CD4-positive, CD25-positive, alpha-beta regulatory T cell (primary cell): ENCODE results near the gene C8A. TPM values are rescaled to one million over a fixed set of nuclear protein-coding genes. Genes with fewer than 3 reads are reported as not detected.

ENCODE experiments used
- ATAC-seq, 2 donors: fragments of 150-1000 bp; cut with Tn5 transposase; one replicate each; pipeline ENCODE4 v1.10.0; 2021; ENCODE audit warnings: low read depth in 2 of 2, moderate number of reproducible peaks in 2 of 2, moderate library complexity in 1 of 2
- DNase-seq, 3 donors: peaks; one replicate each; pipeline versions ENCODE4 v3.0.0 to v3.0.0-alpha.2; 2012 to 2022; ENCODE audit warnings: mixed read lengths in 1 of 3
- H3K27ac ChIP-seq: one replicate; pipeline ENCODE4 v1.7.0; 2013; ENCODE audit warnings: mild to moderate bottlenecking, low read length; ENCODE audit not compliant: insufficient read depth, poor library complexity, severe bottlenecking
- H3K27me3 ChIP-seq: one replicate; pipeline ENCODE4 v1.7.0; 2013; ENCODE audit warnings: low read length; ENCODE audit not compliant: control insufficient read depth, insufficient read depth
- H3K36me3 ChIP-seq: one replicate; pipeline ENCODE4 v1.7.0; 2013; ENCODE audit warnings: mild to moderate bottlenecking, low read length, moderate library complexity; ENCODE audit not compliant: control insufficient read depth, insufficient read depth
- H3K4me1 ChIP-seq: 2 replicates; pipeline ENCODE4 v1.7.0; 2013; ENCODE audit warnings: mild to moderate bottlenecking, low read length; ENCODE audit not compliant: insufficient read depth, control insufficient read depth, poor library complexity, severe bottlenecking
- H3K4me3 ChIP-seq: one replicate; pipeline ENCODE4 v1.7.0; 2013; ENCODE audit warnings: low read depth, mild to moderate bottlenecking, low read length, moderate library complexity
- H3K9me3 ChIP-seq, 2 experiments: 1 replicate in 1 of 2; 2 replicates in 1 of 2; pipeline ENCODE4 v1.7.0; 2013; ENCODE audit warnings: low read length in 2 of 2, mild to moderate bottlenecking in 1 of 2, moderate library complexity in 1 of 2; ENCODE audit not compliant: control insufficient read depth in 2 of 2
- H3K27ac Mint-ChIP-seq, 3 donors: one replicate each; pipeline ENCODE4 v1.8.0; 2020 to 2022; ENCODE audit warnings: mild to moderate bottlenecking in 3 of 3, mixed read lengths in 3 of 3, moderate library complexity in 2 of 3
- H3K27me3 Mint-ChIP-seq: one replicate; pipeline ENCODE4 v1.8.0; 2022; ENCODE audit warnings: mild to moderate bottlenecking, mixed read lengths
- H3K36me3 Mint-ChIP-seq: one replicate; pipeline ENCODE4 v1.8.0; 2020; ENCODE audit warnings: mixed read lengths
- H3K4me1 Mint-ChIP-seq, 4 donors: one replicate each; pipeline ENCODE4 v1.8.0; 2020 to 2022; ENCODE audit warnings: mixed read lengths in 4 of 4, mild to moderate bottlenecking in 1 of 4
- H3K4me3 Mint-ChIP-seq, 4 donors: one replicate each; pipeline ENCODE4 v1.8.0; 2020 to 2022; ENCODE audit warnings: mild to moderate bottlenecking in 4 of 4, mixed read lengths in 4 of 4, moderate library complexity in 3 of 4
- H3K9me3 Mint-ChIP-seq, 7 donors: one replicate each; pipeline ENCODE4 v1.8.0; 2020 to 2022; ENCODE audit warnings: mixed read lengths in 7 of 7, mild to moderate bottlenecking in 3 of 7, moderate library complexity in 2 of 7
- polyA plus RNA-seq, 4 donors: library from polyadenylated mRNA; unstranded; fragments of 300-500 nt; fragmentation: Illumina TruSeq; gene quantifications; one replicate each; pipeline ENCODE4 v1.2.3, GENCODE V29; 2021
- total RNA-seq: library from RNA; stranded (reverse); gene quantifications from one replicate; pipeline ENCODE4 v1.2.3, GENCODE V29; 2022

Gene C8A
- total and polyA plus RNA-seq, 5 donors from 2014 or later, result not detected

- H3K4me3 ChIP-seq, result no peak within 1 kb of the TSS
- ATAC-seq (no peak), DNase-seq (no peak)
- H3K4me3 Mint-ChIP-seq, result no peak within 1 kb of the TSS
- no peaks in the 10 kb centered on the region for H3K4me1 ChIP-seq
- H3K27me3 Mint-ChIP-seq, result peaks cover 4% of the 10 kb centered on the region
- no peak within 1 kb of the TSS for H3K27ac Mint-ChIP-seq
- no peaks in the 10 kb centered on the region for H3K36me3 ChIP-seq
- H3K27me3 ChIP-seq, result no peaks in the 10 kb centered on the region
- no peaks in the 10 kb centered on the region for H3K4me1 Mint-ChIP-seq
- H3K27ac ChIP-seq, result no peak within 1 kb of the TSS
- H3K36me3 Mint-ChIP-seq, result no peaks in the 10 kb centered on the region
- H3K9me3 ChIP-seq, result no peaks in the 10 kb centered on the region
- peaks cover 0 to 2% (median 0%) of the 10 kb centered on the region in 7 donors for H3K9me3 Mint-ChIP-seq
These were observed 35.2 kb upstream of the C8A start, which contains the start of gene FYB2 for GRCh38 chr1:56819387-56819899. Gene FYB2, minus strand, starts transcription at chr1:56819404. Its CDS starts 114 bp downstream, at chr1:56819290.

- no peak overlapping the region for H3K4me3 ChIP-seq
- DNase-seq, result peak; percentile 5 to 59 (median 9)
- H3K27ac ChIP-seq, result no peak overlapping the region
- H3K36me3 ChIP-seq, result no peaks in the 10 kb centered on the region
- H3K4me1 ChIP-seq, result no peaks in the 10 kb centered on the region
- no peaks in the 10 kb centered on the region for H3K9me3 ChIP-seq
- no peaks in the 10 kb centered on the region for H3K4me1 Mint-ChIP-seq
- H3K4me3 Mint-ChIP-seq, result no peak overlapping the region
- no peak for ATAC-seq
- H3K27me3 ChIP-seq, result no peaks in the 10 kb centered on the region
- no peak overlapping the region for H3K27ac Mint-ChIP-seq
- H3K27me3 Mint-ChIP-seq, result peaks cover 4% of the 10 kb centered on the region
- H3K36me3 Mint-ChIP-seq, result no peaks in the 10 kb centered on the region
- H3K9me3 Mint-ChIP-seq, result no peaks in the 10 kb centered on the region
These were observed 33.7 kb upstream of the C8A start for GRCh38 chr1:56820755-56821461.

GRCh38 chr1:56821462-56821797 is 33.2 kb upstream of the C8A start:
- H3K27me3 ChIP-seq, result no peaks in the 10 kb centered on the region
- H3K4me1 Mint-ChIP-seq, result no peaks in the 10 kb centered on the region
- no peaks in the 10 kb centered on the region for H3K4me1 ChIP-seq
- no peak overlapping the region for H3K4me3 ChIP-seq
- H3K36me3 Mint-ChIP-seq, result no peaks in the 10 kb centered on the region
- H3K9me3 Mint-ChIP-seq, result no peaks in the 10 kb centered on the region
- no peaks in the 10 kb centered on the region for H3K36me3 ChIP-seq
- H3K27me3 Mint-ChIP-seq, result peaks cover 4% of the 10 kb centered on the region
- H3K27ac Mint-ChIP-seq, result no peak overlapping the region
- no peak for ATAC-seq
- no peak overlapping the region for H3K27ac ChIP-seq
- H3K4me3 Mint-ChIP-seq, result no peak overlapping the region
- no peaks in the 10 kb centered on the region for H3K9me3 ChIP-seq
- no peak for DNase-seq

- Histone ChIP-seq H3K4me3 (no peak overlapping the region), H3K27ac (no peak overlapping the region), H3K36me3 (no peaks in the 10 kb centered on the region), H3K4me1 (no peaks in the 10 kb centered on the region), H3K9me3 (no peaks in the 10 kb centered on the region), H3K27me3 (no peaks in the 10 kb centered on the region)
- Mint-ChIP-seq H3K4me3 (no peak overlapping the region), H3K4me1 (no peaks in the 10 kb centered on the region), H3K9me3 (no peaks in the 10 kb centered on the region), H3K27ac (no peak overlapping the region), H3K27me3 (peaks cover 4% of the 10 kb centered on the region), H3K36me3 (no peaks in the 10 kb centered on the region)
- no peak for DNase-seq
- no peak for ATAC-seq
These were observed 30.3 kb upstream of the C8A start for GRCh38 chr1:56824271-56824670.

GRCh38 chr1:56824938-56825337 is 29.7 kb upstream of the C8A start:
- no peaks in the 10 kb centered on the region for H3K9me3 Mint-ChIP-seq
- no peaks in the 10 kb centered on the region for H3K4me1 Mint-ChIP-seq
- DNase-seq (no peak), ATAC-seq (no peak)
- H3K36me3 Mint-ChIP-seq, result no peaks in the 10 kb centered on the region
- H3K27me3 Mint-ChIP-seq, result peaks cover 4% of the 10 kb centered on the region
- no peaks in the 10 kb centered on the region for H3K9me3 ChIP-seq
- H3K27ac ChIP-seq, result no peak overlapping the region
- H3K4me3 Mint-ChIP-seq, result no peak overlapping the region
- no peaks in the 10 kb centered on the region for H3K27me3 ChIP-seq
- no peaks in the 10 kb centered on the region for H3K36me3 ChIP-seq
- H3K4me1 ChIP-seq, result no peaks in the 10 kb centered on the region
- H3K27ac Mint-ChIP-seq, result peak overlapping the region in 1 of 3 donors; percentile 32
- H3K4me3 ChIP-seq, result no peak overlapping the region

- Histone ChIP-seq H3K27me3 (no peaks in the 10 kb centered on the region), H3K4me3 (no peak overlapping the region), H3K36me3 (no peaks in the 10 kb centered on the region), H3K27ac (no peak overlapping the region), H3K4me1 (no peaks in the 10 kb centered on the region), H3K9me3 (no peaks in the 10 kb centered on the region)
- ATAC-seq, result no peak
- Mint-ChIP-seq H3K9me3 (no peaks in the 10 kb centered on the region), H3K27ac (no peak overlapping the region), H3K4me1 (no peaks in the 10 kb centered on the region), H3K27me3 (peaks cover 1% of the 10 kb centered on the region), H3K36me3 (no peaks in the 10 kb centered on the region), H3K4me3 (no peak overlapping the region)
- no peak for DNase-seq
These were observed 29.2 kb upstream of the C8A start for GRCh38 chr1:56825436-56825835.

GRCh38 chr1:56827711-56828110 is 26.9 kb upstream of the C8A start:
- Histone ChIP-seq H3K9me3 (no peaks in the 10 kb centered on the region), H3K36me3 (no peaks in the 10 kb centered on the region), H3K4me3 (no peak overlapping the region), H3K4me1 (no peaks in the 10 kb centered on the region), H3K27me3 (no peaks in the 10 kb centered on the region), H3K27ac (no peak overlapping the region)
- Mint-ChIP-seq H3K36me3 (no peaks in the 10 kb centered on the region), H3K4me3 (no peak overlapping the region), H3K27me3 (no peaks in the 10 kb centered on the region), H3K4me1 (peaks cover 0 to 4% (median 2%) of the 10 kb centered on the region in 4 donors), H3K27ac (no peak overlapping the region), H3K9me3 (no peaks in the 10 kb centered on the region)
- ATAC-seq (no peak), DNase-seq (no peak)

GRCh38 chr1:56830052-56830451 is 24.5 kb upstream of the C8A start:
- Mint-ChIP-seq H3K36me3 (no peaks in the 10 kb centered on the region), H3K4me1 (peaks cover 0 to 4% (median 2%) of the 10 kb centered on the region in 4 donors), H3K27ac (no peak overlapping the region), H3K9me3 (peaks cover 0 to 2% (median 0%) of the 10 kb centered on the region in 7 donors), H3K27me3 (peaks cover 4% of the 10 kb centered on the region), H3K4me3 (no peak overlapping the region)
- no peaks in the 10 kb centered on the region for H3K4me1 ChIP-seq
- H3K36me3 ChIP-seq, result no peaks in the 10 kb centered on the region
- no peaks in the 10 kb centered on the region for H3K9me3 ChIP-seq
- H3K27ac ChIP-seq, result no peak overlapping the region
- DNase-seq (no peak), ATAC-seq (no peak)
- H3K4me3 ChIP-seq, result no peak overlapping the region
- H3K27me3 ChIP-seq, result no peaks in the 10 kb centered on the region
